ENCODE results near the gene OGDHL.
"Not testable (repeated sequence)": the region's sequence is repeated elsewhere in the genome, so short reads cannot be mapped to it uniquely, and the experiment has no call there.

Gene OGDHL

GRCh38 chr10:49754951-49755350 is 7.2 kb downstream of the OGDHL start:
- not testable (repeated sequence) for DNase-seq

GRCh38 chr10:49752584-49752983 is 9.5 kb downstream of the OGDHL start:
- peak; percentile 33 for DNase-seq

GRCh38 chr10:49751636-49752510 is 10.2 kb downstream of the OGDHL start:
- peak; percentile 38 for DNase-seq

- DNase-seq, result peak; percentile 17
Measured at GRCh38 chr10:49751216-49751615, 10.9 kb downstream of the OGDHL start.

- no peak for DNase-seq
Measured at GRCh38 chr10:49750546-49750945, 11.6 kb downstream of the OGDHL start.

GRCh38 chr10:49749556-49750491 is 12.3 kb downstream of the OGDHL start:
- DNase-seq, result peak; percentile 41

GRCh38 chr10:49749144-49749543 is 13.0 kb downstream of the OGDHL start:
- DNase-seq, result peak; percentile 19

- peak; percentile 35 for DNase-seq
Measured at GRCh38 chr10:49748006-49748405, 14.1 kb downstream of the OGDHL start.

- DNase-seq, result no peak
Measured at GRCh38 chr10:49747303-49747646, 14.8 kb downstream of the OGDHL start.

GRCh38 chr10:49746626-49747302 is 15.4 kb downstream of the OGDHL start:
- peak; percentile 40 for DNase-seq

GRCh38 chr10:49745756-49746155 is 16.4 kb downstream of the OGDHL start:
- peak; percentile 43 for DNase-seq

GRCh38 chr10:49744924-49745605 is 17.1 kb downstream of the OGDHL start:
- no peak for DNase-seq

GRCh38 chr10:49744091-49744685 is 17.9 kb downstream of the OGDHL start:
- peak; percentile 41 for DNase-seq

- DNase-seq, result no peak
Measured at GRCh38 chr10:49743464-49744075, 18.6 kb downstream of the OGDHL start.

- no peak for DNase-seq
Measured at GRCh38 chr10:49742683-49743463, 19.2 kb downstream of the OGDHL start.

- DNase-seq, result no peak
Measured at GRCh38 chr10:49741108-49741995, 20.8 kb downstream of the OGDHL start.

GRCh38 chr10:49740346-49741107 is 21.6 kb downstream of the OGDHL start:
- peak; percentile 37 for DNase-seq

- DNase-seq, result peak; percentile 28
Measured at GRCh38 chr10:49739426-49739825, 22.7 kb downstream of the OGDHL start.
